HepG2 (cell line): ENCODE data around the gene DOCK1. TPM values are rescaled to one million over a fixed set of nuclear protein-coding genes. Genes with fewer than 3 reads are reported as not detected.

Experiments used
- ATAC-seq: fragments of 200-7000 bp; cut with Tn5 transposase; 3 replicates; pipeline ENCODE4 v1.9.1; 2020; ENCODE audit warnings: mild to moderate bottlenecking, moderate library complexity
- BruUV-seq: library from RNA; stranded (reverse); fragments of 400-500 nt; replicated peaks from 2 replicates; lab custom pipeline; 2021; lab: Mats Ljungman, UMichigan
- CTCF ChIA-PET: fragments of 300-600 bp; formaldehyde crosslinking; extraction: SDS; loops from one replicate; lab custom pipeline; 2021; ENCODE audit warnings: low total read pairs, inconsistent platforms, low intra/inter-chr PET ratio; lab: Yijun Ruan, JAX
- POLR2A ChIA-PET: fragments of 350-600 bp; sonication (Branson Sonifier 250); formaldehyde crosslinking; loops from one replicate; lab custom pipeline; 2020; ENCODE audit warnings: antibody characterized with exemption, inconsistent platforms; lab: Yijun Ruan, JAX
- DNase-seq: peaks from one replicate; pipeline ENCODE4 v3.0.0-alpha.2; 2015; ENCODE audit warnings: low spot score
- FAIRE-seq: peaks from 3 replicates; lab custom pipeline; 2011; peaks lifted over from hg19 to GRCh38; lab: Jason Lieb, UNC
- H2AFZ ChIP-seq: one replicate; pipeline ENCODE4 v1.6.1; 2011; ENCODE audit warnings: low read length, inconsistent platforms
- H3K27ac ChIP-seq: fragments of 300-600 bp; 3 replicates; pipeline ENCODE4 v1.8.0; 2011; ENCODE audit warnings: mixed run types, mild to moderate bottlenecking, mixed read lengths, low read length, inconsistent platforms; ENCODE audit not compliant: insufficient read depth; ENCODE audit errors: extremely low read length
- H3K27me3 ChIP-seq, 2 experiments: fragments of 200-600 bp in 1 of 2; 2 replicates in 1 of 2; 3 replicates in 1 of 2; pipeline versions ENCODE4 v1.6.0 to v1.8.0; 2011; ENCODE audit warnings: low read length in 2 of 2, mild to moderate bottlenecking in 2 of 2, moderate library complexity in 2 of 2, inconsistent platforms in 1 of 2; ENCODE audit not compliant: insufficient read depth in 2 of 2, control insufficient read depth in 1 of 2
- H3K36me3 ChIP-seq, 2 experiments: fragments of 200-600 bp in 1 of 2; replicated peaks in 1 of 2; 2 replicates in 1 of 2; 3 replicates in 1 of 2; pipeline versions ENCODE4 v1.5.1 to v1.8.0; 2011; ENCODE audit warnings: low read length in 2 of 2, inconsistent platforms in 1 of 2; ENCODE audit not compliant: insufficient read depth in 2 of 2, control insufficient read depth in 1 of 2
- H3K4me1 ChIP-seq: 2 replicates; pipeline ENCODE4 v1.5.1; 2012; ENCODE audit warnings: low read length, inconsistent platforms; ENCODE audit not compliant: insufficient read depth
- H3K4me2 ChIP-seq: 2 replicates; pipeline ENCODE4 v1.6.0; 2011; ENCODE audit warnings: low read depth, low read length, inconsistent platforms
- H3K4me3 ChIP-seq, 3 experiments: fragments of 200-600 bp in 1 of 3; sonication (generic), shearing (Covaris generic) in 1 of 3; replicated peaks in 1 of 3; 2 replicates each; pipeline ENCODE4 v1.5.1; 2011 to 2016; ENCODE audit warnings: low read length in 3 of 3, inconsistent platforms in 2 of 3, low read depth in 2 of 3, mild to moderate bottlenecking in 2 of 3, control low read depth in 1 of 3, mixed read lengths in 1 of 3; ENCODE audit not compliant: insufficient read depth in 1 of 3
- H3K79me2 ChIP-seq: one replicate; pipeline ENCODE4 v1.6.1; 2011; ENCODE audit warnings: low read length, inconsistent platforms; ENCODE audit not compliant: insufficient read depth
- H3K9ac ChIP-seq: 2 replicates; pipeline ENCODE4 v1.6.0; 2011; ENCODE audit warnings: mild to moderate bottlenecking, low read depth, low read length, inconsistent platforms; ENCODE audit not compliant: insufficient read depth
- H3K9me3 ChIP-seq: 2 replicates; pipeline ENCODE4 v1.5.1; 2012; ENCODE audit warnings: mild to moderate bottlenecking, low read length
- H4K20me1 ChIP-seq: 2 replicates; pipeline ENCODE4 v1.6.0; 2011; ENCODE audit warnings: inconsistent platforms, mild to moderate bottlenecking, low read length, moderate library complexity; ENCODE audit not compliant: insufficient read depth
- IKZF4 ChIP-seq: sonication (generic); formaldehyde crosslinking; IDR thresholded peaks from 2 replicates; pipeline ENCODE4 v1.5.1; 2020; ENCODE audit warnings: borderline replicate concordance, mild to moderate bottlenecking, low read depth, missing genetic modification reagents; ENCODE audit errors: not compliant biosample characterization
- ISL2 ChIP-seq: sonication (generic); formaldehyde crosslinking; IDR thresholded peaks from 2 replicates; pipeline ENCODE4 v1.5.0; 2020; ENCODE audit warnings: missing genetic modification reagents
- NR1H2 ChIP-seq: sonication (generic); formaldehyde crosslinking; IDR thresholded peaks from 2 replicates; pipeline ENCODE4 v1.8.1; 2022; ENCODE audit warnings: low read depth, missing genetic modification reagents, borderline replicate concordance
- ZC3H4 ChIP-seq: sonication (generic); formaldehyde crosslinking; IDR thresholded peaks from 2 replicates; pipeline ENCODE4 v1.4.0; 2020; ENCODE audit warnings: missing genetic modification reagents, borderline replicate concordance
- ZFP36 ChIP-seq: fragments of 150-350 bp; IDR thresholded peaks from 2 replicates; pipeline ENCODE4 v1.6.1; 2018; ENCODE audit warnings: borderline replicate concordance, low read length, low read depth; ENCODE audit not compliant: partially characterized antibody
- ZNF121 ChIP-seq: sonication (generic); formaldehyde crosslinking; IDR thresholded peaks from 2 replicates; pipeline ENCODE4 v1.5.0; 2020; ENCODE audit warnings: mild to moderate bottlenecking, missing genetic modification reagents
- ZNF234 ChIP-seq: sonication (generic); formaldehyde crosslinking; conservative IDR thresholded peaks from 2 replicates; pipeline ENCODE4 v1.5.1; 2020; ENCODE audit warnings: mild to moderate bottlenecking, missing genetic modification reagents
- ZNF549 ChIP-seq: sonication (generic); formaldehyde crosslinking; IDR thresholded peaks from 2 replicates; pipeline ENCODE4 v1.5.0; 2020; ENCODE audit warnings: missing genetic modification reagents
- ZNF660 ChIP-seq: sonication (generic); formaldehyde crosslinking; IDR thresholded peaks from 2 replicates; pipeline ENCODE4 v1.5.1; 2020; ENCODE audit warnings: mild to moderate bottlenecking, low read depth, missing genetic modification reagents, borderline replicate concordance
- WGBS: methylation state at CpG from one replicate; pipeline ENCODE4 v1.1.6; 2017; ENCODE audit warnings: low lambda C conversion rate; 5-methylcytosine and 5-hydroxymethylcytosine counted together
- in situ Hi-C: cut with HindIII; loops from 2 replicates; pipeline ENCODE4 v1.10.0; 2017; ENCODE audit warnings: low pct_unique_long_range_greater_than_20kb; ENCODE audit not compliant: extremely low pct_ligation_motif_present
- intact Hi-C: fragments of 100-400 bp; cut with micrococcal nuclease; formaldehyde crosslinking; loops from one replicate; pipeline ENCODE4 v1.10.0; 2022; ENCODE audit not compliant: unreplicated experiment
- polyA plus RNA-seq, 8 experiments: library from polyadenylated mRNA; depleted of rRNA in 3 of 8; stranded (reverse) in 7 of 8; unstranded in 1 of 8; fragments of >200 nt; fragmentation: Illumina TruSeq in 4 of 8; extraction: Trizol in 4 of 8; gene quantifications; 2 replicates each; pipeline versions ENCODE4 v1.2.1 to v1.2.3, GENCODE V29; 2011 to 2016; ENCODE audit warnings: low read depth in 4 of 8, missing spikeins in 1 of 8, mixed read lengths in 1 of 8; ENCODE audit not compliant: insufficient read depth in 1 of 8
- total RNA-seq, 5 experiments: library from RNA; depleted of rRNA; stranded (reverse); fragments of >200 nt; fragmentation: Illumina TruSeq; extraction: Trizol; gene quantifications; 2 replicates each; pipeline ENCODE4 v1.2.3, GENCODE V29; 2016; ENCODE audit warnings: low read depth in 1 of 5
- TF ChIP-seq, protein P1 (sequence below): sonication (generic); formaldehyde crosslinking; IDR thresholded peaks from 2 replicates; pipeline ENCODE4 v1.4.0; 2020; ENCODE audit warnings: missing genetic modification reagents
- TF ChIP-seq, protein P2 (sequence below): sonication (generic); formaldehyde crosslinking; IDR thresholded peaks from 2 replicates; pipeline ENCODE4 v1.4.0; 2020; ENCODE audit warnings: missing genetic modification reagents
- TF ChIP-seq, protein P3 (sequence below): sonication (generic); formaldehyde crosslinking; IDR thresholded peaks from 2 replicates; pipeline ENCODE4 v1.8.1; 2023; ENCODE audit warnings: mild to moderate bottlenecking, missing genetic modification reagents

Gene DOCK1
- total and polyA plus RNA-seq, 2 of the 13 experiments (the other 11 are each of a cell fraction or from before 2014, with no cell fraction given): 8.3 to 25.5 TPM

DNA sequence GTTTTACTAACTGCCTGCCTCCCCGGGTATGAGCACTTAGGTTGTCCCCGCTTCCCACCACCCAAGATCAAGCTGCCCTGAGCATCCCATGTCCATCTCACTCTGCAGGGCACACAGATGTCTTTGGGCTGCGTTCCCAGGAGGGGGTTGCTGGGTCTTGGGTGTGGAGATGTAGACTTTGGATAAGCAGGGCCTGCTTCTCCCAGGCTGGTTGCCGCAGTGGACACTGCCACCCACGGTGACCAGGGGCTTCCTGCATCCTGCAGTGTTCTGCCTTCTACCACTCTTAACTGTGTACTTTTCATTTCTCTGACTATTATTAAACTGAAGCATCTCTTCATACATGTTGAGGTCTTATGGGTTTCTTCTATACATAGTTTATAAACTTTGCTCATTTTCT lies 70.0 kb downstream of the DOCK1 start:
- Histone ChIP-seq H3K4me3 (no peak overlapping the region), H4K20me1 (no peaks in the 10 kb centered on the region), H3K36me3 (peaks cover 9 to 39% of the 10 kb centered on the region in 2 experiments), H3K27me3 (no peaks in the 10 kb centered on the region), H3K9me3 (no peaks in the 10 kb centered on the region), H2AFZ (no peak overlapping the region), H3K9ac (no peak overlapping the region), H3K4me2 (no peak overlapping the region), H3K4me1 (peaks cover 42% of the 10 kb centered on the region), H3K27ac (no peak overlapping the region), H3K79me2 (no peaks in the 10 kb centered on the region)
- 98% methylated on average over 4 of the region's 5 CpGs for WGBS
- FAIRE-seq (no peak), ATAC-seq (no peak), DNase-seq (no peak)
- BruUV-seq: no TSS peak
- in situ Hi-C loops: no loop called here
- CTCF ChIA-PET: no interaction called here
- TF ChIP-seq ZC3H4 (CRISPR knock-in tag): no peak
- TF ChIP-seq ZNF121 (CRISPR knock-in tag): no peak
- TF ChIP-seq ZNF549: no peak
- no peak for TF ChIP-seq ZNF234 (CRISPR knock-in tag)
- TF ChIP-seq, protein P1, sequence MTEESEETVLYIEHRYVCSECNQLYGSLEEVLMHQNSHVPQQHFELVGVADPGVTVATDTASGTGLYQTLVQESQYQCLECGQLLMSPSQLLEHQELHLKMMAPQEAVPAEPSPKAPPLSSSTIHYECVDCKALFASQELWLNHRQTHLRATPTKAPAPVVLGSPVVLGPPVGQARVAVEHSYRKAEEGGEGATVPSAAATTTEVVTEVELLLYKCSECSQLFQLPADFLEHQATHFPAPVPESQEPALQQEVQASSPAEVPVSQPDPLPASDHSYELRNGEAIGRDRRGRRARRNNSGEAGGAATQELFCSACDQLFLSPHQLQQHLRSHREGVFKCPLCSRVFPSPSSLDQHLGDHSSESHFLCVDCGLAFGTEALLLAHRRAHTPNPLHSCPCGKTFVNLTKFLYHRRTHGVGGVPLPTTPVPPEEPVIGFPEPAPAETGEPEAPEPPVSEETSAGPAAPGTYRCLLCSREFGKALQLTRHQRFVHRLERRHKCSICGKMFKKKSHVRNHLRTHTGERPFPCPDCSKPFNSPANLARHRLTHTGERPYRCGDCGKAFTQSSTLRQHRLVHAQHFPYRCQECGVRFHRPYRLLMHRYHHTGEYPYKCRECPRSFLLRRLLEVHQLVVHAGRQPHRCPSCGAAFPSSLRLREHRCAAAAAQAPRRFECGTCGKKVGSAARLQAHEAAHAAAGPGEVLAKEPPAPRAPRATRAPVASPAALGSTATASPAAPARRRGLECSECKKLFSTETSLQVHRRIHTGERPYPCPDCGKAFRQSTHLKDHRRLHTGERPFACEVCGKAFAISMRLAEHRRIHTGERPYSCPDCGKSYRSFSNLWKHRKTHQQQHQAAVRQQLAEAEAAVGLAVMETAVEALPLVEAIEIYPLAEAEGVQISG: no peak
- intact Hi-C loops: no loop called here
- POLR2A ChIA-PET: no interaction called here

DNA sequence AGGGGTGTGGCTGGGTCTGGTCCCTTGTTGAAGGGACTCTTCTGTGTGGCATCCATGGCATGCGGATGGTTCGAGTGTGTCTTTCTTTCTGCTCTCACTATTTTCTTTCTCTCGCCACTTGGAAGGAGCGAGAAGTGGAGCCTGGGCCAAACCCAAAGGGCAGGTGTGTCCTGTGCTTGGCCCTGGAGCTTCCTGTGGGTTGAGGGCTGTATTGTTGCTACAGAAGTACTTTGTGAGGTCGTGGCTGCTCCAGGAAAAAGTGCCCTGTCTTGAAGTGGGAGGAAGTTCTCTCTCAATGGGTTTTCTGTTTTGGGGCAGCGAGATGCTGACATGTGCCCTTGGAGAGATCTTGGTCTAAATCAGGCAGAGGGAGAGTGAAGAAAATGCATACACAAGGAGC lies 72.0 kb downstream of the DOCK1 start:
- Histone ChIP-seq H3K9me3 (no peaks in the 10 kb centered on the region), H3K27ac (no peak overlapping the region), H3K4me1 (peaks cover 49% of the 10 kb centered on the region), H4K20me1 (no peaks in the 10 kb centered on the region), H2AFZ (no peak overlapping the region), H3K36me3 (peaks cover 9 to 38% of the 10 kb centered on the region in 2 experiments), H3K9ac (no peak overlapping the region), H3K4me3 (no peak overlapping the region), H3K4me2 (no peak overlapping the region), H3K79me2 (no peaks in the 10 kb centered on the region), H3K27me3 (no peaks in the 10 kb centered on the region)
- intact Hi-C loops (no loop called here), in situ Hi-C loops (no loop called here)
- 98% methylated on average over 6 of the region's 6 CpGs for WGBS
- FAIRE-seq: no peak
- no TSS peak for BruUV-seq
- POLR2A ChIA-PET: no interaction called here
- no peak for ATAC-seq
- CTCF ChIA-PET: no interaction called here
- no peak for DNase-seq
- no peak for TF ChIP-seq NR1H2 (CRISPR knock-in tag)
- TF ChIP-seq IKZF4 (CRISPR knock-in tag): no peak
- TF ChIP-seq ISL2 (CRISPR knock-in tag): no peak
- no peak for TF ChIP-seq ZNF660 (CRISPR knock-in tag)
- TF ChIP-seq, protein P2, sequence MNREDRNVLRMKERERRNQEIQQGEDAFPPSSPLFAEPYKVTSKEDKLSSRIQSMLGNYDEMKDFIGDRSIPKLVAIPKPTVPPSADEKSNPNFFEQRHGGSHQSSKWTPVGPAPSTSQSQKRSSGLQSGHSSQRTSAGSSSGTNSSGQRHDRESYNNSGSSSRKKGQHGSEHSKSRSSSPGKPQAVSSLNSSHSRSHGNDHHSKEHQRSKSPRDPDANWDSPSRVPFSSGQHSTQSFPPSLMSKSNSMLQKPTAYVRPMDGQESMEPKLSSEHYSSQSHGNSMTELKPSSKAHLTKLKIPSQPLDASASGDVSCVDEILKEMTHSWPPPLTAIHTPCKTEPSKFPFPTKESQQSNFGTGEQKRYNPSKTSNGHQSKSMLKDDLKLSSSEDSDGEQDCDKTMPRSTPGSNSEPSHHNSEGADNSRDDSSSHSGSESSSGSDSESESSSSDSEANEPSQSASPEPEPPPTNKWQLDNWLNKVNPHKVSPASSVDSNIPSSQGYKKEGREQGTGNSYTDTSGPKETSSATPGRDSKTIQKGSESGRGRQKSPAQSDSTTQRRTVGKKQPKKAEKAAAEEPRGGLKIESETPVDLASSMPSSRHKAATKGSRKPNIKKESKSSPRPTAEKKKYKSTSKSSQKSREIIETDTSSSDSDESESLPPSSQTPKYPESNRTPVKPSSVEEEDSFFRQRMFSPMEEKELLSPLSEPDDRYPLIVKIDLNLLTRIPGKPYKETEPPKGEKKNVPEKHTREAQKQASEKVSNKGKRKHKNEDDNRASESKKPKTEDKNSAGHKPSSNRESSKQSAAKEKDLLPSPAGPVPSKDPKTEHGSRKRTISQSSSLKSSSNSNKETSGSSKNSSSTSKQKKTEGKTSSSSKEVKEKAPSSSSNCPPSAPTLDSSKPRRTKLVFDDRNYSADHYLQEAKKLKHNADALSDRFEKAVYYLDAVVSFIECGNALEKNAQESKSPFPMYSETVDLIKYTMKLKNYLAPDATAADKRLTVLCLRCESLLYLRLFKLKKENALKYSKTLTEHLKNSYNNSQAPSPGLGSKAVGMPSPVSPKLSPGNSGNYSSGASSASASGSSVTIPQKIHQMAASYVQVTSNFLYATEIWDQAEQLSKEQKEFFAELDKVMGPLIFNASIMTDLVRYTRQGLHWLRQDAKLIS (CRISPR knock-in tag): no peak
- TF ChIP-seq ZFP36: no peak
- TF ChIP-seq, protein P3, sequence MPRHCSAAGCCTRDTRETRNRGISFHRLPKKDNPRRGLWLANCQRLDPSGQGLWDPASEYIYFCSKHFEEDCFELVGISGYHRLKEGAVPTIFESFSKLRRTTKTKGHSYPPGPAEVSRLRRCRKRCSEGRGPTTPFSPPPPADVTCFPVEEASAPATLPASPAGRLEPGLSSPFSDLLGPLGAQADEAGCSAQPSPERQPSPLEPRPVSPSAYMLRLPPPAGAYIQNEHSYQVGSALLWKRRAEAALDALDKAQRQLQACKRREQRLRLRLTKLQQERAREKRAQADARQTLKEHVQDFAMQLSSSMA: no peak
